GM06990 (cell line): ENCODE data around the gene AFAP1.

Experiments
- DNase-seq: peaks from one replicate; pipeline ENCODE4 v3.0.0-alpha.2; 2011; ENCODE audit not compliant: insufficient read length; ENCODE audit errors: extremely low read depth
- H3K27me3 ChIP-seq: replicated peaks from 2 replicates; pipeline ENCODE4 v1.6.0; 2011; ENCODE audit warnings: low read length; ENCODE audit not compliant: control insufficient read depth, insufficient read depth
- H3K36me3 ChIP-seq: 2 replicates; pipeline ENCODE4 v1.5.1; 2011; ENCODE audit warnings: low read length; ENCODE audit not compliant: control insufficient read depth, insufficient read depth
- H3K4me3 ChIP-seq: replicated peaks from 2 replicates; pipeline ENCODE4 v1.5.1; 2011; ENCODE audit warnings: low read depth, mild to moderate bottlenecking, control low read depth, low read length
- CTCF ChIP-seq: IDR thresholded peaks from 2 replicates; pipeline ENCODE4 v1.5.1; 2011; ENCODE audit warnings: low read length, control low read depth, mild to moderate bottlenecking, inconsistent platforms; ENCODE audit not compliant: insufficient read depth, poor library complexity, severe bottlenecking

Gene AFAP1

GRCh38 chr4:7897811-7898210, 41.9 kb downstream of the AFAP1 start:
- DNase-seq = no peak
- no peak overlapping the region for H3K4me3 ChIP-seq
- TF ChIP-seq CTCF = no peak

GRCh38 chr4:7894677-7895181, 44.9 kb downstream of the AFAP1 start:
- DNase-seq = no peak
- Histone ChIP-seq H3K4me3 (no peak overlapping the region), H3K36me3 (no peaks in the 10 kb centered on the region), H3K27me3 (no peaks in the 10 kb centered on the region; the same call in 1 of the 2 replicates)
- no peak for TF ChIP-seq CTCF

More at GRCh38 chr4:7897811-7898210, 41.9 kb downstream of the AFAP1 start:
- H3K27me3 ChIP-seq = no peaks in the 10 kb centered on the region; the same call in 1 of the 2 replicates
- no peaks in the 10 kb centered on the region for H3K36me3 ChIP-seq

GRCh38 chr4:7894098-7894676, 45.5 kb downstream of the AFAP1 start:
- no peak for DNase-seq
- Histone ChIP-seq H3K36me3 (no peaks in the 10 kb centered on the region), H3K4me3 (no peak overlapping the region), H3K27me3 (no peaks in the 10 kb centered on the region; the same call in 1 of the 2 replicates)
- no peak for TF ChIP-seq CTCF

GRCh38 chr4:7893539-7893938, 46.1 kb downstream of the AFAP1 start:
- DNase-seq = no peak
- Histone ChIP-seq H3K4me3 (no peak overlapping the region), H3K27me3 (no peaks in the 10 kb centered on the region; the same call in 1 of the 2 replicates), H3K36me3 (no peaks in the 10 kb centered on the region)
- TF ChIP-seq CTCF = no peak

GRCh38 chr4:7892212-7893019, 47.2 kb downstream of the AFAP1 start:
- Histone ChIP-seq H3K4me3 (no peak overlapping the region), H3K36me3 (no peaks in the 10 kb centered on the region), H3K27me3 (no peaks in the 10 kb centered on the region)
- no peak for TF ChIP-seq CTCF
- DNase-seq = no peak
